HPDE6-E6E7 (cell line): ENCODE results near the gene STKLD1.
A peak's percentile ranks its signal among the peaks of the same experiment; 100 is the strongest.

Experiments used
- DNase-seq: peaks from one replicate; pipeline ENCODE4 v3.0.0; 2011; ENCODE audit warnings: missing footprints; ENCODE audit errors: extremely low spot score

STKLD1 gene

GRCh38 chr9:133415170-133415569 lies 39.0 kb downstream of the STKLD1 start:
- DNase-seq, result no peak

- DNase-seq, result peak; percentile 70
Measured at GRCh38 chr9:133417541-133418461, 41.6 kb downstream of the STKLD1 start, which contains the start of gene REXO4. Gene REXO4, minus strand, starts transcription at chr9:133418010. Its CDS starts 166 bp downstream, at chr9:133417844.

GRCh38 chr9:133419005-133419404 lies 42.8 kb downstream of the STKLD1 start:
- DNase-seq, result no peak

GRCh38 chr9:133420392-133420827 lies 44.2 kb downstream of the STKLD1 start:
- DNase-seq, result no peak

- DNase-seq, result no peak
Measured at GRCh38 chr9:133421615-133422542, 45.7 kb downstream of the STKLD1 start, which contains the start of gene ADAMTS13. Gene ADAMTS13, plus strand, starts transcription at chr9:133422367. Its CDS starts 77 bp downstream, at chr9:133422444.

GRCh38 chr9:133423216-133423615 lies 47.0 kb downstream of the STKLD1 start:
- no peak for DNase-seq

GRCh38 chr9:133424187-133424586 lies 48.0 kb downstream of the STKLD1 start:
- DNase-seq, result no peak

- no peak for DNase-seq
Measured at GRCh38 chr9:133425049-133425632, 49.0 kb downstream of the STKLD1 start.

GRCh38 chr9:133426011-133426410 lies 49.8 kb downstream of the STKLD1 start:
- no peak for DNase-seq

GRCh38 chr9:133427658-133428348 lies 51.6 kb downstream of the STKLD1 start:
- DNase-seq, result no peak

- peak; percentile 32 for DNase-seq
Measured at GRCh38 chr9:133428617-133429101, 52.5 kb downstream of the STKLD1 start.

- DNase-seq, result no peak
Measured at GRCh38 chr9:133429214-133429613, 53.0 kb downstream of the STKLD1 start.

GRCh38 chr9:133429641-133430161 lies 53.5 kb downstream of the STKLD1 start:
- DNase-seq, result no peak

- no peak for DNase-seq
Measured at GRCh38 chr9:133430244-133430643, 54.1 kb downstream of the STKLD1 start.

- DNase-seq, result no peak
Measured at GRCh38 chr9:133433351-133433843, 57.2 kb downstream of the STKLD1 start.

GRCh38 chr9:133436681-133437080 lies 60.5 kb downstream of the STKLD1 start:
- DNase-seq, result no peak

- DNase-seq, result no peak
Measured at GRCh38 chr9:133437753-133438531, 61.8 kb downstream of the STKLD1 start.

GRCh38 chr9:133439337-133439736 lies 63.2 kb downstream of the STKLD1 start:
- DNase-seq, result no peak

GRCh38 chr9:133440874-133441273 lies 64.7 kb downstream of the STKLD1 start:
- no peak for DNase-seq

- no peak for DNase-seq
Measured at GRCh38 chr9:133441571-133441970, 65.4 kb downstream of the STKLD1 start.
